Stimulated activated CD4-positive, alpha-beta T cell treated with anti-CD3 and anti-CD28 coated beads, TNF-alpha, amount 100 ng/mL, for 48 hours (primary cell): ENCODE data around the gene QSOX2.

Source experiments
- DNase-seq, 3 donors: peaks; one replicate each; pipeline ENCODE4 v3.0.0-alpha.2; 2020; ENCODE audit warnings: low read depth in 3 of 3

The QSOX2 gene

GRCh38 chr9:136265561-136266355, 20.1 kb upstream of the QSOX2 start:
- no peak for DNase-seq

GRCh38 chr9:136264441-136265405, 19.1 kb upstream of the QSOX2 start:
- DNase-seq: no peak

DNA sequence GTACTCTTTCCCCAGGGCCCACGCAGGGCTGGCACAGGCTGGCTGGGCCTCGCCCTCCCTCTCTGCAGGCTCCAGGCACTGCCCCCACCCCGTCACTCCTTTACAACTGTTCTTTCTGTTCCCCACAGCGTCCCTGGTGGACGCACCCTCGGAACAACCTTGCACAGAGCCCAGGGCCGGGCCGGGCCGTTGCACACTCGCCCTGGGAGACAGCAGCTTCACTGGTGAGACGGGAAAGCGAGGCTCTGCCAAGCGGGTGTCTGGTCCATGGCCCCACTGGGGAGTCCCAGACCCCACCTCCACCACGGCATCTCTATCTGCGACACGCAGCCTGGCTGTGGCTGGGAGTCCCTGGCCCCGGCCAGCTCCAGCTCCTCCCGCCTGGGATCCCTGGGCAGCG, 18.4 kb upstream of the QSOX2 start:
- DNase-seq: no peak

DNA sequence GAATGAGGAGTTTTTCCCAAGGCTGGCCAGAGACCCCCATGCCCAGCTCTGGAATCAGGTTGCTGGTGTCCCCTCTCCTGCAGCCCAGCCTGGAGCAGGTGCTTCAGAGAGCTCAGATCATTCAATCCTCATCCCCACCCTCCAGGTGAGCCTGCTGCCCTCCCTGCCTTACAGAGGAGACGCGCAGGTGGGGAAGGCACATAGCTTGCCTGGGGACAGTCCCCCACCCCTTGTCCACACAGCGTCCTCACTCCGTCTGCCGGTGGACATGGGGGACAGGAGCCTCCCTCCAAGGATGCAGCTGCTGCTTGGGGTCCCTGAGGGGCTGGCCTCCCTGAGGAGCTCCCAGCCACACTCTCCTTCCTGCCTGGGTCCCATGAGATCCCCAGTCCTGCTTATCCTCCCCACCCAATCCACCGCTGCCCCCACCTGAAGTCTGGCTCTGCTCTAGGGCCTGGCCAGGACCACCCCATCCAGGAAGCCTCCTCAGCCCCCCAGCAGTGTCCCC, 17.1 kb upstream of the QSOX2 start:
- no peak for DNase-seq

- DNase-seq: no peak
These were observed 16.2 kb upstream of the QSOX2 start for GRCh38 chr9:136261686-136262430.

DNA sequence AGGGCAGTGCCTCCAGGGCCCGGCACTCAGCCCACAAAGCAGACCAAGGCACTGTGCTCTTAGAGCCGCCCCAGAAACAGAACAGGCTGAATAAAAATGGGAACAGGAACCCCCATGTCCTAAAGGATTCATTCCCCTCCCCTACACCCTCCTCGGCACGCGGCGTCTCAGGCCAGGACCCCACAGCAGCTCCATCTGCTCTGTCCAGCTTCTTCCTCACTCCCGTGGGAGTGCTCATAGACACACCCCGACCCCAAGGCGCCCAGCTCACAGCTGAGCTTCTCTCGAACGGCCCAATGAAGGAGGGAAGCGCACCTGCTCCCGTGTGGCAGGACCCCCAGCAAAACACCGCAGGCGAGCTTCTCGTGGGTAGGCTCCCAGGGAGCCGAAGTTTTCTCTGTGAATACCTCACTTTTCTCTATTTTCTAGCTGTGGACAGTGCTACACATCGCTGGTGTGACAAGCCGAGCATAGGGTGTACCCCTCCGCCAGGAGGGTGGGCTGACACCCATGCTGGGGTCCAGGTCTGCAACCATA, 15.4 kb upstream of the QSOX2 start:
- no peak for DNase-seq

- no peak for DNase-seq
These were observed 14.9 kb upstream of the QSOX2 start for GRCh38 chr9:136260521-136260920.

DNA sequence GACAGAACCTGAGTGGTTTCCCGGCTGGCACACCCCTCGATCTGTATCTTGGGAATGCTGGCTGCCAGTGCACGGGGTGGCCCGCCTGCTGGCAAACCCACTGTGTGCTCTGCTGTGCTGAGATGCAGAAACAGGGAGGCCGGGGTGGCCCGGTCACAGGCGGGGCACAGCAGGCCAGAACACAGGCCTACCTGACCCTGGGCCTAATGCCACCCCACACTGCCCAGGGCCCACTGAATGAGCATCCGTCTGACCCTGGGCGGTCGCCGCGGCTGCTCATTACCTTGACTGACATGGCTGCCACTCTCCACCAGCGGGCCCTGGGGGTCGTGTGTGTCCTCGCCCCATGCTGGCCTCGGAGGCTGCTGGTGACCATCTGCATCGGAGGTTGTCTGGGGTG, 14.2 kb upstream of the QSOX2 start:
- DNase-seq: no peak

GRCh38 chr9:136259517-136259813, 13.9 kb upstream of the QSOX2 start:
- DNase-seq: no peak

DNA sequence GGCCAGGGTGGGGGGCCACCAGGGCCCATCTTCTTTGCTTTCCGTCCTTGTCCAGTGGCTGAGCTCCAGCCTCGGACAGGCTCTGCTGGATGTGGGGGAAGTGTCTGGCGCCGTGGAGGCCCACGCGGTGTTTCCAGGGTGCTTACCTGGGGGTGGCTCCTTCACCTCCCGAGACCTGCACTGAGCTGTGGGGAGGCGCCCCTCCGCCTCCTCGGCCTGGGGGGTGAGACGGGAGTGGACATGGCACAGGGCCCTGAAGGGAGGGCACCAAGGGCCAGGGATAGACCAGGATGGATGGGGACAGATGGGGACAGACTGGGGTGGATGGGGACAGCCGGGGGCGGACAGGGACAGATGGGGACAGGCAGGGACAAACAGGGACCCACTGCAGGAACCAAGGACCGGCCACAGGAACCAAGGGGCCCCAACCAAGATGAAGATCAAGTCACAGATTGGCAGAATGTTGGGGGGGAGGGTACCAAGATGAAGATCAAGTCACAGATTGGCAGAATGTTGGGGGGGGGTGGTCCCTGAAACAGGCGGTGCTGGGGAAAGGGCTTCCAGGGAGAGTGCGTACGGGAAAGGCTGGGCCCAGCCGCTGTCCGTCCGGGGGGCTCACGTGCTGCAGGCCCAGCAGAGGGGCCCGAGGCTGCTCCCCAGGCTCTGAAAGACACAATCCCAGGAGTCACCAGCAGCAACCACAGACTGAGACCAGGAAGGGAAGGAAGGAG, 13.3 kb upstream of the QSOX2 start:
- DNase-seq: no peak

GRCh38 chr9:136258299-136258625, 12.7 kb upstream of the QSOX2 start:
- DNase-seq: no peak

GRCh38 chr9:136257381-136258298, 12.0 kb upstream of the QSOX2 start:
- no peak for DNase-seq

DNA sequence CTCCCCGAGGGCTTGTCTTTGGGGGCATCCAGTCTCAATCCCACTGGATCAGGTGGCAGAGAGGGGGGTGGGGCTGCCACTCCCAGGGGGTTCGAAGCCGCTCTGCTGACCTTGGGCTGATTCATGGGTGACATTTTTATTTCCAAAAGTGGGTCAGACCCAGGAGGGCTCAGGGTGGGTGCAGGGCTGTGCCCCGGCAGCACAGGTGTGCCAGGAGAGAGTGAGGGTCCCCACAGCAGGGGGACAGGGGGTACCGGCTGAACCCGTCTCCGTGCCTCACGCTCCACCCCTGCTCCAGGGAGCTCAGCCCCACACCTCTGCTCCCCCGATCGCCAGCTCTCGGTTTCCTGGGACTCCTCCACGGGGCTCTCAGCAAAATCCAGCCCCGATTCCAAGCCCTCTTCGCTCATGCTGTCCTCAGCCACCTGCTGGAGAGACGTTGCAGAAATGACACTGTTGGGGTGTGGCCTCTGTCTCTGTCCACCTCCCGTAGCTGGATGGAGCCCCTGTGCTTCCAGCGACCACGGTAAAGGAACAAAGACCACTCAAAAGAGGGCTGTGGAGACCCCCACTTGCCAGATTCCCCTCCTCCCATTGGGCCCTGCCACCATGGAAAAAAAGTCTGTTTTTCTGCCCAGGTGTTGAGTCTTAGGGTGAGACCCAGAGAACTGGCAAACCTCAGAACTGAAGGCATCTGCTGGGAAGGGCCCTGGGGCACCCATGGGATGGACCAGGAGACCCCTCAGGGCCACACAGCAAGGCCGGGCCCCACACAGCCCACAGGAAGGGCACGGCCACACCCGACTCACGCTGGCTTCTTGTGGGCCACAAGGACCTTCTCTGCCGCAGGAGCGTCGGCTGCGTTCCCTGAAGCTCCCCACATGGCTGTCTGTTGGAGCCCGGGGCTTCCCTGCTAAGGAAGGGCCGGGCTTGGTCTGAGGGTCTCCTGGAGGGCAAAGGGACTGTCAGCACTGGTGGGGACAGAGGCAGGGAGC, 10.6 kb upstream of the QSOX2 start:
- DNase-seq: no peak

- DNase-seq: no peak
These were observed 9.5 kb upstream of the QSOX2 start for GRCh38 chr9:136255166-136255538.

GRCh38 chr9:136254381-136255165, 9.0 kb upstream of the QSOX2 start:
- DNase-seq: no peak

DNA sequence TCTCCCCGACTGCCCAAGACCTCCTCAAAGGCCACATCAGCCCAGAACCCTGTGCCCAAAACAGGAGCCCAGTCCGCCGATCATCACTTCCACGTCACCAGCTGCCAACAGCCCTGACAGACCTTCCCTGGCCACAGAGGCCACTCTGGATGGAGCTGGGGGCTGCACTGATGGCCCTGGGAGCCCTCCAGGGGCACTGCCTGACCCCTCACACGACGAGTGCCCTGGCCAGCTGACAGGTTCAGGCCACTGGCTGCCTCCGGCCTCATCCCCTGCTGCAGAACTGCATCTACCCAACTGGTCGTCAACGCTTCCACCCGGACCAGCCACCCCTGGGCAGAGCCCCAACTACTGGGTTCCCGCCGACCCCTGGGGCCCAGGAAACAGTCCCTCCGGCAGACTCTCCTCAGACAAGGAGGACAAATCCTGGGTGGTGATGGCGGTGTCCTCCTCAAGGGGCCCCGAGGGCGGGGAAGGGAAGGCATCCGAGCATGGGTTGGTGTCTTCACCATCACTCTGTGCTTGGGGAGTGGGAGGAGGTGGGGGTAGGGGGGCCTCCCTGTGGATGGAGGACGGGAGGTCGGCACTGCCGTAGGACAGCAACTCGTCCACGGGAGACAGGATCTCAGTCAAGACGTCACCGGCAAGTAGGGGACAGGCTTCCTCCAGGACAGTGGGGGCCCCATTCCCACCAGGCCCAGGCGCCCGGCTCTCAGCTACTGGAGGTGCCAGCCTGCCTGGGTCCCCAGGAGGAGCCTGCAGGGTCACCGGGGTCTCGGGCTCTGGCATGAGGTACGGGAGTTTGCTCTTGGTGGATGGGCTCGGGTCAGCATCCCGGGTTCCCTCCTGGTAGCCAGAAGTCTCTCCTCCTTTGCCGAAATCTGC, 7.9 kb upstream of the QSOX2 start:
- DNase-seq: no peak

GRCh38 chr9:136252846-136253245, 7.2 kb upstream of the QSOX2 start:
- DNase-seq: no peak
